ENCODE data around the gene LRCOL1.

LRCOL1 gene

GRCh38 chr12:132635076-132635955 is 24.9 kb upstream of the LRCOL1 start:
- no peak for DNase-seq

- DNase-seq = no peak
Measured at GRCh38 chr12:132634411-132634990, 24.1 kb upstream of the LRCOL1 start.

GRCh38 chr12:132633901-132634300 is 23.5 kb upstream of the LRCOL1 start:
- DNase-seq = no peak

DNA sequence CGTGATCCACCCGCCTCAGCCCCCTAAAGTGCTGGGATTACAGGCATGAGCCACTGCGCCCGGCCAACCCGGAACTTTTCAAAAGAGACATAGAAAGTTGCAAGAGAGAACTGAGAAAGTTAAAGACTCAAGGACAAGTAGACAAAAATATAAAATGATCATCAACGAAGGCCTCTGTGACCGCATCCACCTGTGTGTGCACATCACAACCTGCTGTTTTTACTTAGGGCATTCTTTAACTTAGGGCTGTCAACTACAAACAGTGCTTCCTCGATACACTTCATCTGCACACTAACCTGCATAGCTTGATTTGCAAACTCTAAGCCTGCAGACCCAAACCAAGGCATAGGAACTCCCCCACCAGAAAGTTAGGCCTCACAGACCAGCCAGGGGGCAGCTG is 23.0 kb upstream of the LRCOL1 start:
- no peak for DNase-seq

GRCh38 chr12:132632521-132633228 is 22.3 kb upstream of the LRCOL1 start:
- no peak for DNase-seq

GRCh38 chr12:132631666-132632065 is 21.3 kb upstream of the LRCOL1 start:
- DNase-seq = no peak

DNA sequence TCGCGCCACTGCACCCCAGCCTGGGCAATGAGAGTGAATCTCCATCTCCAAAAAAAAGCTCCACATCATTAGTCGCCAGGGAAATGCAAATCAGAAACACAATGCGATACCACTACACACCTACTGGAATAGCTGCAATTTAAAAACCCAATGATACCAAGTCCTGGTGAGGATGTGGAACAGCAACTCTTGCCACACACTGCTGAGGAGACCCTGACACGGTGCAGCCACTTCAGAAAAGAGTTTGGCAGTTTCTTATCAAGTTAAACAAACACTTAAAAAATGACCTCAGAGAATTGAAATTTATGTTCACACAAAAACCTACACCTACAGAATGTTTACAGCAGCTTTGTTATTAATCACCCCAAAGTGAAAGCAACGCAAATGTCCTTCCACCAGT is 20.3 kb upstream of the LRCOL1 start:
- DNase-seq = no peak

DNA sequence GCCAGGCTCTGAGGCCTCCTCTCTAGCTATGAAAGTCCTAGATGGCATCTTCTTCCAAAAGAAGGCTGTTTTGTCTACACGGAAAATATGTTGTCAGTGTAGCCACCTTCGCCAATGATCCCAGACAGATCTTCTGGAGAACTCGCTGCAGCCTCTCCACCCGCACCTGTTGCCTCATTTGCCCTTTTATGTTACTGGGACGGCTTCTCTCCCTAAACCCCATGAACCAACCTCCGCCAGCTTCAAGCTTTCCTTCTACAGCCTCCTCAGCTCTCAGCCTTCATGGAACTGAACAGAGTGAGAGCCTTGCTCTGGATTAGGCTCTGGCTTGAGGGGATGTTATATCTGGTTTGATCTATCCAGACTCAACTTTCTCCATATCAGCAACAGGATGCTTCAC is 18.9 kb upstream of the LRCOL1 start:
- no peak for DNase-seq

DNA sequence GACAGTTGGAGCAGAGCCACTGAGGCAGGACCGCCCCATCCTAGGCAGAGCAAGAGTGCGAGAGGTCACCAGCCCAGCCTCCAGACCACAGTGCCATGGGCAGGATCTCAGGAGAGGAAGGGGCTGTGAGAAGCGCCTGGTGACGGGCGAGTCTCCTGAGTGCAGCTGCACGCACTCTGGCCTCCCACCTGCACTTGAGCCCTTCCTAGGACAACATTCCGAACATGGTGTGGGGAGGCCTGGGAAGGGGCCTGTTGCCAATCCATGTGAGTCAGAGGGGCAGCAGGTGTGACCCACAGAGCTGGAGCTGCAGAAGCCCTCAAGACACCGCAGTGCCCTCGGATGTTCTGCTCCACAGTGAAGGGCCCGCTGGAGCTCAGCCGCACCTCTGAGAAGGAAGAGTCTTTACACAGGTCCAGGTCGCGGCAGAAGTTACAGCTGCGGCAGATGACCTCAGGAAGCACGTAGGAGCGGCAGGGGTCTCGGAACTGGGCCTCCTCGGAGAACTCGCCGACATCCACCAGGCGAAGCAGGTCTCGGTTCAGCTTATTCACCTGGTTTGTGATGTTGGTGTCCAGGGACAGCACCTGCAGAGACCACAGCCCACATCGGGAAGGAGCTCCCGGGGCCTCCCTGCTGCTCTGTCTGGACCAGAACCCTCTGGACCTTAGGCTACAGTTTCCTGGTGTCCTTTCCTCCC is 15.5 kb upstream of the LRCOL1 start:
- no peak for DNase-seq

GRCh38 chr12:132624910-132625630 is 14.7 kb upstream of the LRCOL1 start:
- DNase-seq = no peak

- no peak for DNase-seq
Measured at GRCh38 chr12:132624186-132624855, 13.9 kb upstream of the LRCOL1 start.

DNA sequence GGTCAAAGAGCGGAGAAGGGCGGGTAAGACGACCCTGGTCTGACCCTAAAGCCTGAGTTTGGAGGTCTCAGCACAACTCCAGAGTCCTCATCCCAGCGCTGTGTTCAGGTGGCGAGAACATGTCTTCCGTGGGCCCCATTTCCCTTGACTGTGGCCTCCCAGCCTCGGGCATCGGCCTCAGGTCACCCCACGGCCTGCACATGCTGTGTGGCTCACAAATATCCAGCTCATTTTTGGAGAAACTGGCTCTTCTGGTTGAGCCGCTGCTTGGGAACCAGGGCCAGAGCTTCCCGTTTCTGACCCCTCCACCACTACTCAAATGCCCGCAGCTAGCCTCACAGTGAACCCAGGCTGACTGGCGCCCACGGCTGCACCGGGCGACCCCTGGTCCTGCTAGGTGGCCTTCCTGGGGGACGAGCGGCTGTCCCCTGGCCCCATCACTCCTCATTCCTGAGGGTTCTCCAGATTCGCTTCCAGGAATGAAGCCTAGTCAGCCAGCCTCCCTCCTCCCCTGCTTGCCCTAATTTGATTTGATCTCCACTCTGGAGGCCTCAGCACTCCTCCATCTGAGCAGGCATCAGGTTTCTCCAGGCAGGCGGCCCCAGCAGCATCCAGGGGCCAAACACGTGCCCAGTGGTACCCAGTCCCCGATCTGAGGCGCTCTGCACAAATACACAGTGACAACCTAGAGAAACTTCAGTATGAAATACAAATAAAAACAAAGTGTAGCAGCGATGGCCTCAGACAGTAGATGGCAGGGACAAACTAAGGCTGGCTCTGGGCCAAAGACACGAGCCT is 12.9 kb upstream of the LRCOL1 start:
- no peak for DNase-seq

DNA sequence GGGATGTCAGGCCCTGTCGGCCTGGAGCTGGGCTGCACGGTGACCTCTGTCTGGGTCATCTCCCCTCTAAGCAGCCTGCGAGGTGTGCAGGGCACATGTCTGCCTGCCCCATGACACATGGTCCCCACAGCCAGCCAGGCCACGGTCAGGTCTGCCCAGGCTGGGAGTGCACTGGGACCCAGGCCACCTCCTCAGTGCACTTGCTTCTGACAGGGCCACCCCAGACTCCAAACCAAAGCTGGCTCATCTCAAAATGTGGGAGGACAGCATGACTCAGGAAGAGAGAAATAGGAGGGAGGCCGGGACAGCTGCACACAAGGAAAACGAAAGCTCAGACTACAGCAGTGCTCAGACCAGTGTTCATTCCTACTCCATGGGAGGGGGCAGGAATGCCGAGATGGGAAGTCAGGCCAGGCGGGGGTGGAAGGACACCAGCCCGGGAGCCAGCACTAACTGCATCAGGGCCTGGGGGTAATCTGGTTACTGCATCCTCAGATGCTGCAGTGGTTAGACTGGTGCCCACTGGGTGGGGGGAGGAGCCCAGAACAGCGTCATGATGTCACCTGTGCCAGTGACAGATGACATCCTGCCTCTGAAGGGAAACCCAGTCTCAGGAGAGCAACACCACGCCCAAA is 12.2 kb upstream of the LRCOL1 start:
- no peak for DNase-seq

- no peak for DNase-seq
Measured at GRCh38 chr12:132621657-132622435, 11.5 kb upstream of the LRCOL1 start.

GRCh38 chr12:132620899-132621656 is 10.7 kb upstream of the LRCOL1 start:
- DNase-seq = no peak

DNA sequence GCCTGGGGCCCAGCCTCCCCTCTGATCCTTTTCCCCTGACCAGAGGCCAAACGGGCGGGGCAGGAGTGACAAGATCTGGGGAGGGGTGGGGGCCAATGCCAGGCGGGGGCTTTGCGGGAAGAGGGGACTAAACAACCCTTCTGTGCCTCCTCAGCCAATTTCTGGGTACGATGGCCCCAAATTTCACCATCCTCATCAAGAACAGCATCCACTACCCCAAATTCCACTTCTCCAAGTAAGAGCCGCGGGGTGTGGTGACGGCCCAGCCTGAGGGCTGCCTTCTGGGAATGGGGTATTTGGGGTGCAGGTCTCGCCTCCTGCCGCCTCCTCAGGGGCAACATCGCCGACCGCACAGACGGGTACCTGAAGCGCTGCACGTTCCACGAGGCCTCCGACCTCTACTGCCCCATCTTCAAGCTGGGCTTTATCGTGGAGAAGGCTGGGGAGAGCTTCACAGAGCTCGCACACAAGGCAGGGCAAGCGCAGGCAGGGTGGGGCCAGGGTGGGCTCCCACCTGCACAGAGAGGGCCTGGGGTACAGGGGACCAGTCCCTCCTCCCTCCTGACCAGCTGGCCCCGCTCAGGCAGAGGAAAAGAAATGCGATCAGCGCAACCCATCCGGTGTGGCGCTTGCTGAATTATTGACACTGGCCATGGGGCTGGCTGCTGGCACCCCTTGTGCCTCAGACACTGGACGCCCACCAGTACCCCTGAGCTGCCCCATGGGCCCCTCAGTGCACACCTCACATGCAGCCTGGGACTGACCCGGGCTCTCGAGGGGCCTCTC is 9.9 kb upstream of the LRCOL1 start:
- no peak for DNase-seq

GRCh38 chr12:132619386-132620112 is 9.2 kb upstream of the LRCOL1 start:
- DNase-seq = no peak

- no peak for DNase-seq
Measured at GRCh38 chr12:132619071-132619385, 8.6 kb upstream of the LRCOL1 start.
